Mesenchymal stem cell (in vitro differentiated cells and primary cell): ENCODE results near the gene NHLRC4. TPM values are rescaled to one million over a fixed set of nuclear protein-coding genes. Genes with fewer than 3 reads are reported as not detected.
A peak's percentile ranks its signal among the peaks of the same experiment; 100 is the strongest.

ENCODE experiments used
- DNase-seq: peaks from one replicate; pipeline ENCODE4 v3.0.0-alpha.2; 2013
- H2AFZ ChIP-seq: one replicate; pipeline ENCODE4 v1.6.1; 2013; ENCODE audit warnings: low read depth, mild to moderate bottlenecking, control low read depth, inconsistent platforms, low read length, moderate library complexity
- H2AK5ac ChIP-seq: 2 replicates; pipeline ENCODE4 v1.6.1; 2013; ENCODE audit warnings: low read length, moderate library complexity, mild to moderate bottlenecking, inconsistent platforms; ENCODE audit not compliant: severe bottlenecking
- H2BK120ac ChIP-seq: one replicate; pipeline ENCODE4 v1.6.1; 2013; ENCODE audit warnings: low read depth, mild to moderate bottlenecking, inconsistent platforms, low read length, moderate library complexity
- H2BK12ac ChIP-seq, 2 experiments: one replicate each; pipeline ENCODE4 v1.6.1; 2013; ENCODE audit warnings: inconsistent platforms in 2 of 2, low read length in 2 of 2, mild to moderate bottlenecking in 2 of 2, moderate library complexity in 2 of 2, control low read depth in 1 of 2
- H2BK15ac ChIP-seq: one replicate; pipeline ENCODE4 v1.6.1; 2013; ENCODE audit warnings: mild to moderate bottlenecking, low read depth, inconsistent platforms; ENCODE audit not compliant: poor library complexity, severe bottlenecking
- H2BK5ac ChIP-seq: 2 replicates; pipeline ENCODE4 v1.6.1; 2013; ENCODE audit warnings: low read depth, mild to moderate bottlenecking, low read length, control low read depth, inconsistent platforms; ENCODE audit not compliant: poor library complexity, severe bottlenecking
- H3K14ac ChIP-seq, 2 experiments: one replicate each; pipeline ENCODE4 v1.6.1; 2013; ENCODE audit warnings: inconsistent platforms in 2 of 2, low read length in 2 of 2, control low read depth in 1 of 2, mild to moderate bottlenecking in 1 of 2, moderate library complexity in 1 of 2
- H3K18ac ChIP-seq, 2 experiments: one replicate each; pipeline ENCODE4 v1.6.1; 2013; ENCODE audit warnings: inconsistent platforms in 2 of 2, low read length in 2 of 2, control low read depth in 1 of 2, low read depth in 1 of 2, mild to moderate bottlenecking in 1 of 2
- H3K23ac ChIP-seq, 2 experiments: one replicate each; pipeline ENCODE4 v1.6.1; 2013; ENCODE audit warnings: inconsistent platforms in 2 of 2, low read length in 2 of 2, mild to moderate bottlenecking in 2 of 2, moderate library complexity in 2 of 2, control low read depth in 1 of 2
- H3K27ac ChIP-seq: 2 replicates; pipeline ENCODE4 v1.5.1; 2013; ENCODE audit warnings: mild to moderate bottlenecking, moderate library complexity, low read length, control low read depth, inconsistent platforms; ENCODE audit not compliant: poor library complexity, severe bottlenecking
- H3K27me3 ChIP-seq, 2 experiments: 2 replicates each; pipeline versions ENCODE4 v1.6.1 to v1.7.0; 2013; ENCODE audit warnings: low read length in 2 of 2, mild to moderate bottlenecking in 2 of 2, moderate library complexity in 2 of 2, control low read depth in 1 of 2, inconsistent platforms in 1 of 2; ENCODE audit not compliant: control insufficient read depth in 1 of 2, insufficient read depth in 1 of 2
- H3K36me3 ChIP-seq, 2 experiments: 2 replicates each; pipeline versions ENCODE4 v1.6.1 to v1.7.0; 2013; ENCODE audit warnings: low read length in 2 of 2, control low read depth in 1 of 2, inconsistent platforms in 1 of 2, low read depth in 1 of 2, mild to moderate bottlenecking in 1 of 2; ENCODE audit not compliant: insufficient read depth in 2 of 2, control insufficient read depth in 1 of 2
- H3K4ac ChIP-seq, 2 experiments: one replicate each; pipeline ENCODE4 v1.6.1; 2013; ENCODE audit warnings: inconsistent platforms in 2 of 2, low read length in 2 of 2, mild to moderate bottlenecking in 2 of 2, moderate library complexity in 2 of 2, control low read depth in 1 of 2, low read depth in 1 of 2
- H3K4me1 ChIP-seq: 2 replicates; pipeline ENCODE4 v1.6.1; 2013; ENCODE audit warnings: low read depth, low read length, control low read depth; ENCODE audit not compliant: control insufficient read depth, insufficient read depth
- H3K4me2 ChIP-seq: 2 replicates; pipeline ENCODE4 v1.6.1; 2013; ENCODE audit warnings: low read length, mild to moderate bottlenecking, inconsistent platforms; ENCODE audit not compliant: poor library complexity, severe bottlenecking
- H3K4me3 ChIP-seq, 2 experiments: 2 replicates each; pipeline versions ENCODE4 v1.5.1 to v1.7.0; 2013; ENCODE audit warnings: low read length in 2 of 2, mild to moderate bottlenecking in 2 of 2, control low read depth in 1 of 2, low read depth in 1 of 2; ENCODE audit not compliant: insufficient read depth in 1 of 2
- H3K79me1 ChIP-seq: replicated peaks from 2 replicates; pipeline ENCODE4 v1.6.1; 2013; ENCODE audit warnings: mild to moderate bottlenecking, control low read depth, low read length, inconsistent platforms; ENCODE audit not compliant: poor library complexity, severe bottlenecking
- H3K9ac ChIP-seq: 2 replicates; pipeline ENCODE4 v1.7.0; 2013; ENCODE audit warnings: mild to moderate bottlenecking, low read length, moderate library complexity
- H3K9me3 ChIP-seq: 2 replicates; pipeline ENCODE4 v1.7.0; 2013; ENCODE audit warnings: mild to moderate bottlenecking, low read length; ENCODE audit not compliant: control insufficient read depth
- H4K8ac ChIP-seq: one replicate; pipeline ENCODE4 v1.6.1; 2013; ENCODE audit warnings: inconsistent platforms, mild to moderate bottlenecking, low read length, moderate library complexity
- H4K91ac ChIP-seq: one replicate; pipeline ENCODE4 v1.6.1; 2013; ENCODE audit warnings: mild to moderate bottlenecking, low read length, inconsistent platforms
- WGBS: methylation state at CpG from one replicate; pipeline ENCODE4 v1.1.7; 2013; ENCODE audit warnings: mixed read lengths; 5-methylcytosine and 5-hydroxymethylcytosine counted together
- small RNA-seq: library from polyadenylated mRNA; stranded (forward); fragments of <200 nt; extraction: miRNeasy Mini kit (QIAGEN cat#:217004); gene quantifications from one replicate; pipeline ENCODE3, GENCODE V24; 2013; ENCODE audit warnings: low read depth

NHLRC4 gene

DNA sequence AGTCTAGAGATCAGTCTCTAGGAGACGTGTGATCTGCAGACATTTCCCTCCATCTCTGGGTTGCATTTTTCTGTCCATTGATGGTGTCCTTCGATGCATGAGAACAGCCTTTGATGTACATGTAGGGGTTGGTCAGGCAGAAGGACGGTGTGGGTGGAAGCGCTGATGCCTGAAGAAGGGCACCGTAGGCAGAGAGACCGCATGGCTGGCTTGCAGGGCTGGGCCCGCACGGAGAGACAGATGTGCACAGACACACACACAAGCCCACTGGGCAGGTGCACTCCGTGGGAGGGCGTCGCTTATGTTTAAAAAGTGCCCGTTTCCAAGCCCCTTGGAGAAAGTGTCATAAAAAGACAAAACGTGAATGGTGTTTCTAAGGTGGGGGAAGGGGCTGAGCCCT lies 48.3 kb downstream of the NHLRC4 start:
- Histone ChIP-seq H2BK5ac (no peak overlapping the region), H3K14ac (no peak overlapping the region), H4K8ac (peak overlapping the region; percentile 30), H3K36me3 (peaks cover 0 to 34% of the 10 kb centered on the region in 2 experiments), H3K4ac (no peak overlapping the region), H3K9me3 (no peaks in the 10 kb centered on the region), H3K4me1 (peaks cover 8% of the 10 kb centered on the region), H3K79me1 (peaks cover 35% of the 10 kb centered on the region), H2BK12ac (no peak overlapping the region), H2BK120ac (no peak overlapping the region), H3K18ac (no peak overlapping the region), H2AFZ (no peak overlapping the region), H4K91ac (no peak overlapping the region), H3K27me3 (no peaks in the 10 kb centered on the region), H3K4me2 (no peak overlapping the region), H2AK5ac (no peak overlapping the region), H3K4me3 (no peak overlapping the region), H3K27ac (no peak overlapping the region), H3K9ac (no peak overlapping the region), H3K23ac (no peak overlapping the region), H2BK15ac (no peak overlapping the region)
- 94% methylated on average over 13 of the region's 13 CpGs for WGBS
- DNase-seq = no peak

DNA sequence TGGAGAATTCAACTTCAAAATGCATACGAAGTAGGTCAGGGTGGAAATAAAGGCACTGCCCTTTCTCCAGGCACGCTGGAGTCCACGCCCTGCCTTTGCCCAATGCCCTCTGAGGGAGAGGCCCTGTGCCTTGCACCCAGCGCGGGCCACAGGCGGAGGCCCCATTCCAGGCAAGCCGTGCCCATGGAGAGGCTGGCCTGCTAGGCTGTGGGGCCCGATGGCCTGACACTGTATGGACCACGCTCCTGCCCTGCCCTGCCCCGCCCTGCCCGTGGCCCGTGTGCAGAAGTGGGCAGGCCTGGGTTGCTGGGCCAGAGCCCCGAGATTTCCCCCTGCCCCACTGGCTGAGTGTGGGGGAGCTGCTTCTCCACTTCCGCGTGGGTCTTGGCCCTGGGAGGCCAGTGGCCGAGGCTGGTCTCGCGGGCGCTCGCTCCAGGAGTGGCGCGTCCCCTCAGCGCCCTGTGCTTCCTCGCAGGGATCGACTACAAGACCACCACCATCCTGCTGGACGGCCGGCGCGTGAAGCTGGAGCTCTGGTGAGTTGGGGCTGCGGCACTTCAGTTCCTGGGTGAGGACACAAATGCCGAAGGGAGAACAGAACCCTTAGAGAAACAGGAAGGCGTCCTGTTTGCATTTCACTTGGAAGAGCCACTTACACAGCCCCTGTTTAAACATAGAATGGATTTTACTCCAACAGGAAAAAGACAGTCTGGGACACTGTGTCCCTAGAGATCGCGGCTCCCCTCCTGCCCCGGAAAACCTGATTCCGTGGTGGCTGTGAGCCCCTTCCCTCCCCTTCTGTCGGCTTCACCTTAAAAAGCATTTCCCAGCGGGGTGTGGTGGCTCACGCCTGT lies 50.2 kb downstream of the NHLRC4 start:
- no peak overlapping the region for H2BK5ac ChIP-seq
- H3K4ac ChIP-seq = no peak overlapping the region
- H3K4me1 ChIP-seq = peaks cover 9% of the 10 kb centered on the region
- peaks cover 41% of the 10 kb centered on the region for H3K79me1 ChIP-seq
- H3K9me3 ChIP-seq = no peaks in the 10 kb centered on the region
- H2BK12ac ChIP-seq = no peak overlapping the region
- H3K36me3 ChIP-seq = peaks cover 0 to 42% of the 10 kb centered on the region in 2 experiments
- no peak for DNase-seq
- H4K8ac ChIP-seq = no peak overlapping the region
- no peak overlapping the region for H2AK5ac ChIP-seq
- H2AFZ ChIP-seq = no peak overlapping the region
- no peak overlapping the region for H3K23ac ChIP-seq
- WGBS = 95% methylated on average over 39 of the region's 39 CpGs
- H3K4me2 ChIP-seq = no peak overlapping the region
- no peak overlapping the region for H2BK120ac ChIP-seq
- no peak overlapping the region for H3K27ac ChIP-seq
- no peak overlapping the region for H2BK15ac ChIP-seq
- H3K9ac ChIP-seq = no peak overlapping the region
- H3K18ac ChIP-seq = no peak overlapping the region
- no peaks in the 10 kb centered on the region for H3K27me3 ChIP-seq
- no peak overlapping the region for H4K91ac ChIP-seq
- no peak overlapping the region for H3K14ac ChIP-seq
- no peak overlapping the region for H3K4me3 ChIP-seq

DNA sequence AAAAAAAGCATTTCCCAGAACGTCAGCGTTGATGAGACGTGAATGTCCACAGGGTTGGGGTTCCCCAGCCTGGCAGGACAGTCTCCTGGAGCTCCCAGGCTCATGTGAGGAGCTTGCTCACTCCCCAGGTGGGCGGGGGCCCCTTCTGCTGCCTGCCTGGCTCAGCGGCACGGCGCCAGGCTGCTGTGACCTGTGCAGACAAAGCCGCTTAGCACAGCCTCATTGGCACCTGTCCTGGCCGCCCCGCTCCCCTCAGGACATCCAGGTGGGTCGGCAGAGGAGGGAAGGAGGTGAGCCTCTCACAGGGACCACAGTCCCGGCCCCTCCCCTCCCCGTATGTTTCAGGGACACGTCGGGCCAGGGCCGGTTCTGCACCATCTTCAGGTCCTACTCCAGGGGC lies 51.0 kb downstream of the NHLRC4 start:
- Histone ChIP-seq H2BK15ac (no peak overlapping the region), H2BK12ac (no peak overlapping the region), H2AK5ac (no peak overlapping the region), H3K4me1 (peaks cover 12% of the 10 kb centered on the region), H3K4me2 (no peak overlapping the region), H3K27ac (no peak overlapping the region), H3K9me3 (no peaks in the 10 kb centered on the region), H3K23ac (no peak overlapping the region), H3K4me3 (no peak overlapping the region), H2BK120ac (no peak overlapping the region), H3K14ac (no peak overlapping the region), H3K4ac (no peak overlapping the region), H3K36me3 (peaks cover 0 to 42% of the 10 kb centered on the region in 2 experiments), H4K8ac (no peak overlapping the region), H2BK5ac (no peak overlapping the region), H4K91ac (no peak overlapping the region), H3K27me3 (no peaks in the 10 kb centered on the region), H3K18ac (no peak overlapping the region), H3K79me1 (peaks cover 47% of the 10 kb centered on the region), H3K9ac (no peak overlapping the region), H2AFZ (no peak overlapping the region)
- DNase-seq = no peak
- 91% methylated on average over 16 of the region's 16 CpGs for WGBS

Small RNAs within 50 kb of the gene (small RNA-seq; reads per million reads assigned to genes)
- gene MIR3176 (52.6 reads per million, percentile 90 among the genes with 10 or more reads in this experiment), gene MIR5587 (0.86 reads per million), gene Z98883.1 (not detected)
